K562 (cell line): ENCODE results near the gene GREB1. TPM values are rescaled to one million over a fixed set of nuclear protein-coding genes. Genes with fewer than 3 reads are reported as not detected.

Experiments
- E2F8 ChIP-seq: fragments of 450-650 bp; IDR thresholded peaks from 2 replicates; pipeline ENCODE4 v1.7.1; 2018; ENCODE audit warnings: mild to moderate bottlenecking, low read depth; ENCODE audit not compliant: partially characterized antibody
- PRMT5 ChIP-seq: sonication (generic); formaldehyde crosslinking; IDR thresholded peaks from 2 replicates; pipeline ENCODE4 v1.5.0; 2020; ENCODE audit warnings: missing genetic modification reagents
- ZNF511 ChIP-seq: sonication (generic); formaldehyde crosslinking; IDR thresholded peaks from 2 replicates; pipeline ENCODE4 v1.8.0; 2022; ENCODE audit warnings: mild to moderate bottlenecking, missing genetic modification reagents
- polyA plus RNA-seq, 8 experiments: library from polyadenylated mRNA; depleted of rRNA in 4 of 8; stranded (reverse) in 5 of 8; unstranded in 3 of 8; fragments of >200 nt; fragmentation: Nextera tagmentation in 2 of 8; fragmentation: Illumina TruSeq in 1 of 8; extraction: Ambion mirVana in 2 of 8; extraction: Trizol in 1 of 8; gene quantifications; 2 replicates each; pipeline versions ENCODE4 v1.2.1 to v1.2.3, GENCODE V29; 2011 to 2014; ENCODE audit warnings: inconsistent platforms in 1 of 8, missing spikeins in 1 of 8
- total RNA-seq, 7 experiments: library from RNA; depleted of rRNA in 6 of 7; stranded (reverse); fragments of >200 nt in 6 of 7; fragmentation: Illumina TruSeq in 2 of 7; extraction: Trizol in 2 of 7; gene quantifications; 2 replicates each; pipeline versions ENCODE4 v1.2.1 to v1.2.3, GENCODE V29; 2011 to 2021; ENCODE audit warnings: low replicate concordance in 1 of 7
- TF ChIP-seq, protein P1 (sequence below): sonication (generic); formaldehyde crosslinking; IDR thresholded peaks from 2 replicates; pipeline ENCODE4 v1.8.0; 2022; ENCODE audit warnings: missing genetic modification reagents, mild to moderate bottlenecking, borderline replicate concordance
- TF ChIP-seq, protein P2 (sequence below): fragments of 450-650 bp; IDR thresholded peaks from 2 replicates; pipeline ENCODE4 v1.6.1; 2016

The GREB1 gene
- total and polyA plus RNA-seq, 9 of the 15 experiments (the other 6 are each of a cell fraction or from before 2014, with no cell fraction given) = 0.04 to 0.86 (median 0.10) TPM; not detected in 1

GRCh38 chr2:11598228-11598731 is 64.4 kb downstream of the GREB1 start (continued):
- TF ChIP-seq, protein P1, sequence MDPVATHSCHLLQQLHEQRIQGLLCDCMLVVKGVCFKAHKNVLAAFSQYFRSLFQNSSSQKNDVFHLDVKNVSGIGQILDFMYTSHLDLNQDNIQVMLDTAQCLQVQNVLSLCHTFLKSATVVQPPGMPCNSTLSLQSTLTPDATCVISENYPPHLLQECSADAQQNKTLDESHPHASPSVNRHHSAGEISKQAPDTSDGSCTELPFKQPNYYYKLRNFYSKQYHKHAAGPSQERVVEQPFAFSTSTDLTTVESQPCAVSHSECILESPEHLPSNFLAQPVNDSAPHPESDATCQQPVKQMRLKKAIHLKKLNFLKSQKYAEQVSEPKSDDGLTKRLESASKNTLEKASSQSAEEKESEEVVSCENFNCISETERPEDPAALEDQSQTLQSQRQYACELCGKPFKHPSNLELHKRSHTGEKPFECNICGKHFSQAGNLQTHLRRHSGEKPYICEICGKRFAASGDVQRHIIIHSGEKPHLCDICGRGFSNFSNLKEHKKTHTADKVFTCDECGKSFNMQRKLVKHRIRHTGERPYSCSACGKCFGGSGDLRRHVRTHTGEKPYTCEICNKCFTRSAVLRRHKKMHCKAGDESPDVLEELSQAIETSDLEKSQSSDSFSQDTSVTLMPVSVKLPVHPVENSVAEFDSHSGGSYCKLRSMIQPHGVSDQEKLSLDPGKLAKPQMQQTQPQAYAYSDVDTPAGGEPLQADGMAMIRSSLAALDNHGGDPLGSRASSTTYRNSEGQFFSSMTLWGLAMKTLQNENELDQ (CRISPR knock-in tag) = no peak
- TF ChIP-seq PRMT5 (CRISPR knock-in tag) = no peak
- TF ChIP-seq, protein P2, sequence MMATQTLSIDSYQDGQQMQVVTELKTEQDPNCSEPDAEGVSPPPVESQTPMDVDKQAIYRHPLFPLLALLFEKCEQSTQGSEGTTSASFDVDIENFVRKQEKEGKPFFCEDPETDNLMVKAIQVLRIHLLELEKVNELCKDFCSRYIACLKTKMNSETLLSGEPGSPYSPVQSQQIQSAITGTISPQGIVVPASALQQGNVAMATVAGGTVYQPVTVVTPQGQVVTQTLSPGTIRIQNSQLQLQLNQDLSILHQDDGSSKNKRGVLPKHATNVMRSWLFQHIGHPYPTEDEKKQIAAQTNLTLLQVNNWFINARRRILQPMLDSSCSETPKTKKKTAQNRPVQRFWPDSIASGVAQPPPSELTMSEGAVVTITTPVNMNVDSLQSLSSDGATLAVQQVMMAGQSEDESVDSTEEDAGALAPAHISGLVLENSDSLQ = no peak
- TF ChIP-seq ZNF511 (CRISPR knock-in tag) = no peak
- TF ChIP-seq E2F8 = no peak
